NCI-H2196 treated with DMSO at 0.1 percent for 48 hours (cell line): ENCODE data around the gene SLC7A14.
"Not testable (repeated sequence)": the region's sequence is repeated elsewhere in the genome, so short reads cannot be mapped to it uniquely, and the experiment has no call there.

Source experiments
- DNase-seq: peaks from one replicate; lab custom pipeline; 2025; ENCODE audit not compliant: unreplicated experiment; lab: John Stamatoyannopoulos, UW

The SLC7A14 gene

DNA sequence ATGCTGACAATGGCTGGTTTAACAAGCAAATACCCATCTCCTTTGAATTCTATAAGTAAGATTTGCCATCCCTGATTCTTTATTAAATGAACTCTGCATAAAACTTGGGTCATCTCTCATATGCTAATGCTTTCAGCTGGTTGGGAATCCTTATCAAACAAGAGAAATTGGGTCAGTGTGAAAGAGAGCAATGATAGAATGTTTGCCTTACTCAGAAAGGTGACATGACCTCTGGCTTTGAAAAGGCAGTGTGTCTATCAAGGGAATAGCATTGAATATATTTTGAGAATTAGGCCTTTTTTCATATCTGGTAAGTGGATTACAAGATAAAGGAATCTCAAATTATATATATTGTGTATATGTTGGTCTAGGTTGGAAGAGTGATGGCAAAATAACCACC is 8.7 kb upstream of the SLC7A14 start:
- DNase-seq = no peak

DNA sequence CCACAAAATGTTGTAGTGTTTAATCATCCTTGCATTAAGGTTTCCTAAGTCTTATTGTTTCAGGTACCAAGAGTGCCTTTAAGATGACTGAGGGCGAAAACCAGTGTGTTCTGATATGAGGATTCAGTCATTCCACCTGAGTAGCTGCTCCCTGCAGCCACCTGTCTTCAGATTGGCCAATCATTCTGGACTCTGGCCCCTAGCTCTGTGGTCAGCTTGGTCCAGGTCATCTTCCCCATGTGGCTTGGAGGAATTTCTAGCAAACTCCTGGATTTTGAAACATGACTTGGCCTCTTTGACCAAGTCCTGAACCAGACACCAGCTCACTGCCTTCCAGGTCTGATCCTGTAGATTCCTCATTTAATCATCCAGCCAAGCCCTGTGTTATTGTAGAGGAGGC is 7.8 kb upstream of the SLC7A14 start:
- no peak for DNase-seq

- DNase-seq = no peak
These were observed 3.2 kb upstream of the SLC7A14 start for GRCh38 chr3:170589113-170589512.

GRCh38 chr3:170585008-170585936 is 603 bp downstream of the SLC7A14 start:
- no peak for DNase-seq

DNA sequence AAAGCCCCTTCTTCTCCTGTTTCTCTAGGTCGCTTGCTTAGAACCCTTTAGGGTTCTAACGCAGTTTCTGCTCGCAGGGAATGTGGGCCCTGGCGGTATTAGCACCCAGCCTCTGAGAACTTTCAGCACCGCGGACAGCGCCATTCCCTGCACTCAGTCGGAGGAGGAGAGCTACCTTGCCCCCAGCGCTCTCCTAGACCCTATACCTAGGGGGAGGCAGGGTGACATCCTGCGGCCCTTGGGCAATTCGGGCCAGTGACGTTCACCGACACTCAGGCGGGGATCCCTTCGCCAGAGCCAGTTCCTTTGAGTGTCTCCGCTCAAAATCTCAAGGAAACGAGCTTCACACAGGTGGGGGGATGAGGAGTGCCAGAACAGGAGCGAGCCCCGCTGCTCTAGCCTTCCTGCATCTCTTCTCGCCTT is 1.3 kb downstream of the SLC7A14 start:
- DNase-seq = no peak

DNA sequence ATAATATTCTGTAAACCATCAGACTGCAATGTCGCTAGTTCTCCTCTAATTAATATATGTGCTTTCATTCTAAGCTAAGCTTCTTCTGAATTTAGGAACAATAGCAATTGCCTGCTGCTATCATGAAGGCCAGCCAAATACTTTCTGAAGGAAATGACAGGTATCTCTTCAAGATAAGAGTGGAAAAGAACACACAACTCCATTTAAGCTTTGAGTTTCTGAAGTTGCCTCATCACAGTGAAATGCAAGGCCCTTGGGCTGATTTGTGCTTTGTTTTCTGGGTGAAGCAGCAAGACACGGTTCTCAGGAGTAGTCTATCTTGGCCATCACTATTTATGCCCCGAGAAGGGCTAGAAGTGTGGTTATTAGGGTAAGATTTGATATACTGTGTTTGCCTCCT is 6.2 kb downstream of the SLC7A14 start:
- DNase-seq = no peak

GRCh38 chr3:170572665-170573253 is 13.1 kb downstream of the SLC7A14 start:
- DNase-seq = no peak

DNA sequence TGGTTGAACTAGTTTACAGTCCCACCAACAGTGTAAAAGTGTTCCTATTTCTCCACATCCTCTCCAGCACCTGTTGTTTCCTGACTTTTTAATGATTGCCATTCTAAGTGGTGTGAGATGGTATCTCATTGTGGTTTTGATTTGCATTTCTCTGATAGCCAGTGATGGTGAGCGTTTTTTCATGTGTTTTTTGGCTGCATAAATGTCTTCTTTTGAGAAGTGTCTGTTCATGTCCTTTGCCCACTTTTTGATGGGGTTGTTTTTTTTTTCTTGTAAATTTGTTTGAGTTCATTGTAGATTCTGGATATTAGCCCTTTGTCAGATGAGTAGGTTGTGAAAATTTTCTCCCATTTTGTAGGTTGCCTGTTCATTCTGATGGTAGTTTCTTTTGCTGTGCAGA is 18.3 kb downstream of the SLC7A14 start:
- DNase-seq = not testable (repeated sequence)

- DNase-seq = no peak
These were observed 19.5 kb downstream of the SLC7A14 start for GRCh38 chr3:170566413-170566812.

DNA sequence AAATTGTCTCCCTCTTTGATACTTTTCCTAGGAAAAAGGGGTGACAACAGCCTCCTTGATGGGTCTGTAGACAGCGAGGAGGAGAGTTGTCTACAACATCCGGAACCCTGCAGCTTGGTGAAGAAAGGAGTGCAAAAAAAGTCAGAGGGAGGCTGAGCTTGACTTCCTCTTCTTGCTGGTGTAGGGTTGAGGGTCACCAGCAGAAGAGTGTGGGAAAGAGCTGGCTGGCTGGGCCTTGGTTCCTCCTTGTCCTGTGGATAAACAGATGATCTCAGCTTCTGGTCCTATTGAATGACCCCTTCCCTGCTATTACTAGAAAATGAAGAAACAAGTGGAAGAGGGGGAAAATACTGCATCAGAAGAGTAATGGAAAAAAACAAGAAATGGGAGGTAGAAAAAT is 20.4 kb downstream of the SLC7A14 start:
- DNase-seq = no peak

GRCh38 chr3:170564664-170565063 is 21.2 kb downstream of the SLC7A14 start:
- no peak for DNase-seq

DNA sequence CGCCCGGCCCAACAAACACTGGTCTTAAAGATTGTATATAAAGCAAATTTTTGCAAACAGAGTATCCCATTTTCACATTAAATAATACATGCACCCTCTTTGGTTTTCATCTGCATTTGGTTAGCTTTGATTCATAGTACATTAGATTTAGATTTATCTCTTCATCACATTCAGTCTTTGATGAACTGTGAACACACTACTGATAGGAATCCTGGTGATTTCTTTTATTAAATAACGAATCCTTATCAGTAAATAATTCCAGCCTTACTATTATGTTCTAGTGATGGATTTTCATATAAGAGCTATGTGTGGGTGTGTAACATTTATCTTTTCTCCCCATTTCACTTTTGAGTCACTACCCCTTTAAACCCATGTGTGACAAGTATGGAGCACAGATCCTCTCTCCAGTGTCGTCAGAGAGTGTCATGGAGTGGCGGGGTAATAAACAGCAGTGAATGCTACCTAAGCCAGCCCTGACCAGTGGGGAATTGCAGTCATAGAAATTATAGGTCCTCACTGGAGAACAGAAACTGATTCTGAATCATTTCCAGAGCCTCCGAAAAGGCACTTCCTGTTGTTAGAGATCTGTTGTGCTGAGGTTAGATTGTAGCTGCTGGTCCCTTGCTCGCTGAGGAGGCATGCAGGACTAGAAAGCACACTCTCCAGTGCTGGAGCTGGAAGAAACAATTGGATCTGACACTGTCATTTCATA is 22.0 kb downstream of the SLC7A14 start:
- no peak for DNase-seq

- no peak for DNase-seq
These were observed 23.8 kb downstream of the SLC7A14 start for GRCh38 chr3:170562080-170562479.

GRCh38 chr3:170560717-170561382 is 25.0 kb downstream of the SLC7A14 start:
- DNase-seq = no peak

- DNase-seq = no peak
These were observed 25.6 kb downstream of the SLC7A14 start for GRCh38 chr3:170560296-170560695.

GRCh38 chr3:170558427-170558826 is 27.4 kb downstream of the SLC7A14 start:
- no peak for DNase-seq

GRCh38 chr3:170555329-170555728 is 30.5 kb downstream of the SLC7A14 start:
- no peak for DNase-seq

DNA sequence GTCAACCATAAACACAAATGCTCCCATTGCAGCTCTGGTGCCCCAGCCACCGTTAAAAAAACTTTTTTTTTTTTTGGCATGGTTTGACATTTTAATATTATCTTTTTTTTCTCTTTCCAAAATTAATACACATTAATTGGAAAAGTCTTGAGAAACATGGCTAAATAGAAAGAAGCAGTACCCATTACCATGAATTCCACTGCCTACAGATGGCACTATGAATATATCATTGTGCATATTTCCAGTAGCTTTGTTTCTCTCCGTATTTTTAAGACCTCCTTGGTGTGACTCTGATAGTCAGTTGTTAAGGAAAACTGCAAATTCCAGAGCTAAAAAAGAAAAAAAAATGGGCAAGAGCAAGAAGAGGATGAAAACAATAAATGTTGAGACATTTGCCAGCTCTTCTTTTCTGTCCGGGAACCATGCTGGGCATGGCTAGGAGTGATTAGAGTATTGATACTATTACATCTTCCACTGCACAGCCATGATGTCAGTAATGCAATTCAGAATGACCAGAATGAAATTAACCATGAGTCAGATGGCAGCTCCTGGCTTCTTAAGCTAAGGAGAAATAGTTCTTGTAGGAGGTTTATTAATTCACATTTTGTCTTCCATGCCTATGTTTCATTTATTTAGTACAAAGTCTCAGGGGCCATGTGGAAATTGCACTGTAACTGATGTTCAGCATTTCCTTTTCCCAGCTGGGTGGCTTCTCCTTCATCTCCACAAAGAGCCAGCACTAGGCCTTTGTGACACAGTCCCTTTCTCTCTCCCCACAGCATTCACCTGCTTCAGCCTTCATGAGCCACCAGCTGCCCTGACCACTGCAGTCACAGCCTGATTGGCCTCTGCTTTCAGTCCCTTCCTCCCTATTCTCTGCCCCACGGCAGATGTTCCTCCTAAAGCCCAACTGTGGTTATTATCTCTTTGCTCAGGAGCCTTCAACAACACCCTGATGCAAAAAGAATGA is 31.8 kb downstream of the SLC7A14 start:
- DNase-seq = no peak

DNA sequence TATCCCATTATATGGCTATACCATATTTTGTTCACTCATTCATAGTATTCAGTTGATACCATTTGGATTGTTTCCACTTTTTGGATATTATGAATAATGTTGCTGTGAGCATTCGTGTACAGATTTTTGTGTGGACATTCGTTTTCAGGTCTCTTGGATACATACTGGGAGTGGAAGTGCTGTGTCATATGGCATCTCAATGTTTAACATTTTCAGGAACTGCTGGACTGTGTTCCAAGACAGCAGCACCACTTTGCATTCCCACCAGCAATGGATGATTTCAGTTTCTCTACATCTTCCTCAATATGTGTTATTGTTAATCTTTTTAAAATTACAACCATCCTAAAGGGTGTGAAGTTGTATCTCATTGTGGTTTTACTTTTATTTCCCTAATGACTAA is 34.6 kb downstream of the SLC7A14 start:
- no peak for DNase-seq

DNA sequence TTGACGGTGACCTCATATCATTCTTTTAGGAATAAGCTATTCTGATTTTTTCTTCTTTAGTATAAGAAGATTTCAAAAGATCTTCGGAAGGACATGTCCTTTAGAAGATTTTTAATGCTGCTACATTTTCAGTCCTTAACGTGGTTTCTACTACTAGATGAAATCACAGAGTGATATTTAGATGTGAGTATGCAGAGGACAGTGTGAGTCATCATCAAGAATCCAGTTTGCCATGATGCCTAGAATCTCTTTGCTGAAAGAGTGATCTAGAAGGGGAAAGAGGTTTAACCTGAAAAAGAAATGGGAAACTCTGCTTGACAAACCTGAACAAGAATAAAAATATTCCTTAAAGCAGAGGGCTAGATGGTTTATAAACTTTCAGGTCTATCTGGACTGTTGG is 43.2 kb downstream of the SLC7A14 start:
- no peak for DNase-seq
